Ishikawa (cell line): ENCODE measurements around the gene TECRL.

Experiments used
- CEBPB ChIP-seq: IDR thresholded peaks from 2 replicates; pipeline ENCODE4 v1.6.1; 2012
- CREB1 ChIP-seq: IDR thresholded peaks from 2 replicates; pipeline ENCODE4 v1.6.1; 2012; ENCODE audit warnings: low read depth
- EP300 ChIP-seq: IDR thresholded peaks from 2 replicates; pipeline ENCODE4 v1.6.1; 2012; ENCODE audit warnings: borderline replicate concordance
- FOXM1 ChIP-seq: IDR thresholded peaks from 2 replicates; pipeline ENCODE4 v1.6.1; 2012; ENCODE audit warnings: low read depth, borderline replicate concordance
- NFIC ChIP-seq: IDR thresholded peaks from 2 replicates; pipeline ENCODE4 v1.6.1; 2012
- RAD21 ChIP-seq: IDR thresholded peaks from 2 replicates; pipeline ENCODE4 v1.6.1; 2012; ENCODE audit warnings: low read depth
- TAF1 ChIP-seq: IDR thresholded peaks from 2 replicates; pipeline ENCODE4 v1.6.1; 2012; ENCODE audit warnings: low read depth, mild to moderate bottlenecking
- TCF12 ChIP-seq: IDR thresholded peaks from 2 replicates; pipeline ENCODE4 v1.6.1; 2012; ENCODE audit warnings: low read depth
- TEAD4 ChIP-seq: IDR thresholded peaks from 2 replicates; pipeline ENCODE4 v1.6.1; 2012
- USF1 ChIP-seq: IDR thresholded peaks from 2 replicates; pipeline ENCODE4 v1.6.1; 2012
- YY1 ChIP-seq: IDR thresholded peaks from 2 replicates; pipeline ENCODE4 v1.6.1; 2012; ENCODE audit warnings: low read depth
- ZBTB7A ChIP-seq: IDR thresholded peaks from 2 replicates; pipeline ENCODE4 v1.6.1; 2012; ENCODE audit warnings: low read depth
- TF ChIP-seq, protein P1 (sequence below): IDR thresholded peaks from 2 replicates; pipeline ENCODE4 v1.6.1; 2012
- TF ChIP-seq, protein P2 (sequence below): IDR thresholded peaks from 2 replicates; pipeline ENCODE4 v1.6.1; 2012; ENCODE audit warnings: low read depth, mild to moderate bottlenecking

DNA sequence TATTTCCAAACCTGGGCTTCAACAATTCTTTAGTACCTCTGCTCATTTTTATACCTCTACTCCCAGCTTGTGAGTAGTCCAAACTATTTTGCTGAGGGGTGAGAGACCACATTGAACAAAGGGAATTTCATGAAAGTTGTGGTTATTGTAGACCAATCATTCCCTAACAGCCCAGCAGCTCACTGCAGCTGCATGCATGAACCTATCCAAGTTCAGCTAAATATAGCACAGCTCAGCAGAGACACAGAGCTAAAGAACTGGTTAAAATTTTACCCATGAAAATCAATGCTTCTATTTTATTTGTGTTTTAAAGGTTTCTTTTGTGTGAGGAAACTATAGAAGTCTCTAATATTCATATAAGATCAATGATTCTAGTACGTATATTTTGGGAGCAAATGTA, 82.7 kb downstream of the TECRL start:
- TF ChIP-seq CEBPB (no peak), NFIC (no peak), EP300 (no peak), FOXM1 (no peak), RAD21 (no peak), TCF12 (no peak), TAF1 (no peak), ZBTB7A (no peak), TEAD4 (no peak), CREB1 (no peak), YY1 (no peak), USF1 (no peak)
- TF ChIP-seq, protein P1, sequence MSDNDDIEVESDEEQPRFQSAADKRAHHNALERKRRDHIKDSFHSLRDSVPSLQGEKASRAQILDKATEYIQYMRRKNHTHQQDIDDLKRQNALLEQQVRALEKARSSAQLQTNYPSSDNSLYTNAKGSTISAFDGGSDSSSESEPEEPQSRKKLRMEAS = no peak
- TF ChIP-seq, protein P2, sequence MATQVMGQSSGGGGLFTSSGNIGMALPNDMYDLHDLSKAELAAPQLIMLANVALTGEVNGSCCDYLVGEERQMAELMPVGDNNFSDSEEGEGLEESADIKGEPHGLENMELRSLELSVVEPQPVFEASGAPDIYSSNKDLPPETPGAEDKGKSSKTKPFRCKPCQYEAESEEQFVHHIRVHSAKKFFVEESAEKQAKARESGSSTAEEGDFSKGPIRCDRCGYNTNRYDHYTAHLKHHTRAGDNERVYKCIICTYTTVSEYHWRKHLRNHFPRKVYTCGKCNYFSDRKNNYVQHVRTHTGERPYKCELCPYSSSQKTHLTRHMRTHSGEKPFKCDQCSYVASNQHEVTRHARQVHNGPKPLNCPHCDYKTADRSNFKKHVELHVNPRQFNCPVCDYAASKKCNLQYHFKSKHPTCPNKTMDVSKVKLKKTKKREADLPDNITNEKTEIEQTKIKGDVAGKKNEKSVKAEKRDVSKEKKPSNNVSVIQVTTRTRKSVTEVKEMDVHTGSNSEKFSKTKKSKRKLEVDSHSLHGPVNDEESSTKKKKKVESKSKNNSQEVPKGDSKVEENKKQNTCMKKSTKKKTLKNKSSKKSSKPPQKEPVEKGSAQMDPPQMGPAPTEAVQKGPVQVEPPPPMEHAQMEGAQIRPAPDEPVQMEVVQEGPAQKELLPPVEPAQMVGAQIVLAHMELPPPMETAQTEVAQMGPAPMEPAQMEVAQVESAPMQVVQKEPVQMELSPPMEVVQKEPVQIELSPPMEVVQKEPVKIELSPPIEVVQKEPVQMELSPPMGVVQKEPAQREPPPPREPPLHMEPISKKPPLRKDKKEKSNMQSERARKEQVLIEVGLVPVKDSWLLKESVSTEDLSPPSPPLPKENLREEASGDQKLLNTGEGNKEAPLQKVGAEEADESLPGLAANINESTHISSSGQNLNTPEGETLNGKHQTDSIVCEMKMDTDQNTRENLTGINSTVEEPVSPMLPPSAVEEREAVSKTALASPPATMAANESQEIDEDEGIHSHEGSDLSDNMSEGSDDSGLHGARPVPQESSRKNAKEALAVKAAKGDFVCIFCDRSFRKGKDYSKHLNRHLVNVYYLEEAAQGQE = no peak
